ENCODE measurements around the gene OGDHL.
"Not testable (repeated sequence)": the region's sequence is repeated elsewhere in the genome, so short reads cannot be mapped to it uniquely, and the experiment has no call there.

Gene OGDHL

DNA sequence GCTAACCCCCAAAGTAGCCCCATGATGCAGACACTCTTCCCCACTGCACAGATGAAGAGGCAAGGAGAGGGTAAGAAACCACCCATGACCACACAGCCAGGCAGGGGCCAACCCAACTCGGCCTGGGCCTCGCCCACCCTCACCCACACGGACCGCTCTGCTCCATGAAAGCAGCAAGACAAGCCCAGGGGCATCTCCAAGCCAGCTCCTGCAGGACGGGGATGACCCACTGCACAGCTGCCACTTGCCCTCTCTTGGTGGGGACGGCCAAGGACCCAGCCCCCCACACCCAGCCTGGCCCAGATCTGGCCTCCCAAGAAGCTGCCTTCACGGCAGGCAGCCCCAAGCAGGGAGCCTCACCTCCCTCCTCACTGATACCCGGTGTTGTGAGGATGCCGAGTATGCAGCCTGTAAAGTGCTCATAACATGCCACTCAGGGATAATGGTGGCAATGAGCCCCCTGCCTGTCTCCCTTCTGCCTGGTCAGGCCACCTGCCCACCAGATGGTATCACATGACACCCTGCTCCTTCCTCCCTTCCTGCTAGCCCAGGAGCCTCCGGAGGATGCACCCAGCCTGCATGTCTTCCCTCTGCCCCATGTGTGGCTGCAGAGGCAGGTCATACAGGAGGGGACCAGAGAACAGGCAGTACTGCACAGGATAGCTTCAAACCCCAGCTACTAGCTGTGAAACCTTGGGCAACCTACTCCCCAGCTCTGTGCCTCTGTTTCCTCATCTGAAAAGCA is 23.3 kb downstream of the OGDHL start:
- DNase-seq: no peak

DNA sequence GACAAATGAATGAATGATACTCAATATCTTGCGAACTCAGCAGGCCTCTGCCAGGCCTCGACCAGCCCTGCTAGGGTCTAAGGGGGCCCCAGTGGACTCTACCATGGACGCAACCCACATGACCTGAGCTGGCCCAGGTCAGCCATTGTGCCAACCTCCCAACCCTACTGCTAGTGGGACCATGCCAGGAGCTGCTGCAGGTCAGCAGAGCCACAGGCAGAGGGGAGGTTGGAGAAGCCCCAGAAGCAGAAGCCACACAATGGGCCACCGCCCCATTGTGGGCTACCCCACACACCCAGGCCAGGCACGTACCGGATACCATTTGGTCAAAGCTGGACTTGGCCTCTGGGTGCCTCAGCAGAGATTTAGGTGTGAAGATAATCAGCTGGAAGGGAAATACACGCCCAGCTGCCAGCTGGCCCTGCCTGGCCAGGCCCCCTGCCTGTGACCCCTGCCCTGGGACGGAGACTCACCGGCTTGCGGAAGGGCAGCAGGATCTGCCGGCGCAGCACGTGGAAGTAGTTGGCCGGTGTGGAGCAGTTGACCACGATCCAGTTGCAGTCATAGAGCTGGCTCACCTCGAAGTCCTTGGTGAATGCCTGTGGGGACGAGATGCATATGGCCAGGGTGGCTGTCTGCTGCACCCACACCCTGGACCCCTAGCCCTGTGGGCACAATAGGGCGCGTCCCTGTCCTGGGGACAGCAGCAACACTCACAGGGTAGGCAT is 24.5 kb downstream of the OGDHL start:
- DNase-seq: no peak

DNA sequence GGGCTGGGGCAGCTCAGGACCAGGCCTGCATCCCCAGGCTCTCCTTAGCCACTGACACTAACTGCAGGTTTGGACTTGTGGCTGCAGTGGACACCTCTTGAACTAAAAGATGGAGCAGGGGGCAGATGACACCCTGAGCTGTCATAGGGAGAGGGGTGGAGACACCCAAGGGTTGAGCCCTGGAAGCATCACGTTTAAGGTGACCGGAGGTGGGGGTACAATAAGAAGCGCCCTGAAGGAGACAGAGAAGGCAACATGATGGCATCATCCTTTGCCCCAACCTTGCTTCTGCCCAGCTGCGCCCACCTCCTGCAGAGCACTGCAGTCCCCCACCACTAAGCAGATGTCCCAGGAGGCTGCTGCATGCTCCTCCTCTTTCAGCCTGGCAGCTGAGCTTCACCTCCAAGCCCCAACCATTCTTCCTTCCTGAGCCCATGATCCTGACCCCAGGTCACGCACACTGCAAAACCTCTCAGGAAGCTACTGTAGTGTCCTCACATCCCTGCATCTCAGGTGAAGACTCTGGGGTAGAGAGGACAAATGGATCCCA is 25.5 kb downstream of the OGDHL start:
- DNase-seq: no peak

DNA sequence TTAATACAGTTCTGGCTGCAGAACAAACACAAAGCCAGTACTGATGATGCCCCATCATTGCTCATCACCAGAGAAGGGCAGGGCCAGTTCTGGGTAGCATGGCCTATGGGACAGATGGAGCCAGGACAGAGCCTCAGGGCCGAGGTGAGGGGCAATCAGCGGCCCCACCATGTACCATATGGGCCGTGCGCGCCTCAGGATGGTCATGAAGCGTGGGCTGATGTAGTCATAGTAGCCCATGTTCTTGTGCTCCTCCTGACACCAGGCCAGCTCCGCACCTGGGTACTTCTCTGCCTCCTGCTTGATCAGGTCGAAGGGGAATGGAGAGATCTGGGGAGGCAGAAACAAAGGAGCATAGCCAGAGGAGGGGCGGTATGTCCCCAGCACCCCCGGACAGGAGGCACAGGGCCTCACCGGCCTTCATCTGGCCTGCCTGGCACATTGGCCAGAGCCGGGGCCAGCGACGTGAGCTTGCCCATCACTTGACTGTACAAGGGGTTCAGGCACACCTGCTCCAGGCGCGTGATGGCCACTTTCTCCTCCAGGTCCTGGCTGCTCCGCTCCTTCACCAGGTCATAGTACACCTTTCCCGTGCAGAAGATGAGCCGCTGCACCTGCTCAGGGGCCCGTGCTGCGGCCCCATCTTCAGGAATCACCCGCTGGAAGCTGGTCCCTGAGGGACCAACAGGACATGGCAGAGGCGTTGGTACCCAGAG is 26.1 kb downstream of the OGDHL start:
- no peak for DNase-seq

DNA sequence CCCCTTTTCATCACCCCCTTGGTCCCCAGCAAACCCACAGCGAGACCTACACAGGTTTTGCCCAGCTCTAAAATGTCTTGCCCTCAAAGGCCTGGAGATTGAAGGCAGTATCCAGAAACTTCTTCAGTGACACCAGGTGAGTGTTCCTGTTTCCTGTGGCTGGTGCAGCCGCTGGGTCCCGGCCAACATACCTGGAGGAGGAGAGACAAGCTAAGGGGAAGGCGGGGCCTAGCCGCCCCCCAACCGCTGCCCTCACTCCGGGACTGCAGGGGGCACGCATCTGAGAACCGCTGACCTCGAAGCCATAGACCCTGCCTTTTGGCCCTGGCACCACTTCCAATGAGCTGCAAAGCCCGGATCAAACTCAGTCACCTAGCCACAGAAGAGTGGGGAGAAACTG is 27.0 kb downstream of the OGDHL start:
- DNase-seq: no peak

DNA sequence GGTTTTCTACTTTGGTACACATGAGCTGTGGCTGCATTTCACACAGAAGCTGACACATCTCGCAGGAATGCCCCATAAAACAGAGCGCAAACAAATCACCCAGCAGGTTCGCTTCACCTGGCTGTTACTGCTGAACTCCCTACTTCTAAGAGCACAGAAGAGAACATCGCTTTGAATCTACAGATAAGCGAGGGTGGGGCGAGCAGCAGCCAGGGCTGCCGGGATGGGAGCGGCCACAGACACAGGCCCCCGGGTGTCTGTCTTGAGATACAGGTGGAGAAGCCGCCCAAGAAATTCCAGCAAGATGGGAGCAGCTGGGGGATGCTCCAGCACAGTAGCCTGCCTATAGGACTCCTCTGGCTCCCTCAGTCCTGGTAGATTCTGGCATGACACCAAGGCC is 27.4 kb downstream of the OGDHL start:
- DNase-seq: no peak

DNA sequence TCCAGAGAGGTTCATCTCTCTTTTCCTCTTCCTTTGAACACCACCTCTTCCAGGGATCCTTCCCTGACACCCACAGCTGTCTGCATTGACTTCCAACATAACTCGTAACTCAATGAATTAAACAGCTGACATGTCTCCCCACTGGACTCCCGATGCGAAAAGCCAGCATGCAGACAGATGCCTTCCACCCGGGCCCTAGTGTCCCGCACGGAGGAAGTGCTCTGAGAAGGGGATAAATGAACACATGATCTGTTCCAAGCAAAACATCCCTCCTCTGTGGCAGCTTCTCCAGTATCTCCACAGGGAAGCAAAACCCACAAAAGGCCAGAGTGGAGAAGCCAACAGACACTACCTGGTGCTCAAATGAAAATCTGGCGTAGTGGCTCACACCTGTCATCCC is 28.3 kb downstream of the OGDHL start:
- no peak for DNase-seq

DNA sequence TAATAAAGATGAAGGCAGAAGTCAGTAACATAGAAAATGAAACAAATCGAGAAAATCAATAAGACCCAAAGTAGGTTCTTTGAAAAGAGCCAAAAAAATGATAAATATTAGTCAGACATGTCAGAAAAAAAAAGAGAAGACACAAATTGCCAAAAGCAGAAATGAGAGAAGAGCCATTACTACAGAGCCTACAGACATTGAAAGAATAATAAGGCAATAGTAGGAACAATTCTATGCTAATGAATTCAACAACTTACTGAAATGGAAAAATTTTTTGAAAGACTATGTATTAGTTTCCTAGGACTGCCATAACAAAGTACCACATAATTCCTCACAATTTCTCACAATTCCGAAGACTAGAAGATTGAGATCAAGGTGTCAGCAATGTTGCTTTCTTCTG is 35.5 kb downstream of the OGDHL start:
- no peak for DNase-seq

DNA sequence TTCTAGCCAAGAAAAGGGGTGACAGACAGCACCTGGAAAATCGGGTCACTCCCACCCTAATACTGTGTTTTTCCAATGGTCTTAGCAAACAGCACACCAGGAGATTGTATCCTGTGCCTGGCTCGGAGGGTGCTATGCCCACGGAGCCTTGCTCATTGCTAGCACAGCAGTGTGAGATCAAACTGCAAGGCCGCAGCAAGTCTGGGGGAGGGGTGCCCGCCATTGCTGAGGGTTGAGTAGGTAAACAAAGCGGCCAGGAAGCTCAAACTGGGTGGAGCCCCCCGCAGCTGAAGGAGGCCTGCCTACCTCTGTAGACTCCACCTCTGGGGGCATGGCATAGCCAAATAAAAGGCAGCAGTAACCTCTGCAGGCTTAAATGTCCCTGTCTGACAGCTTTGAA is 47.0 kb downstream of the OGDHL start:
- not testable (repeated sequence) for DNase-seq

DNA sequence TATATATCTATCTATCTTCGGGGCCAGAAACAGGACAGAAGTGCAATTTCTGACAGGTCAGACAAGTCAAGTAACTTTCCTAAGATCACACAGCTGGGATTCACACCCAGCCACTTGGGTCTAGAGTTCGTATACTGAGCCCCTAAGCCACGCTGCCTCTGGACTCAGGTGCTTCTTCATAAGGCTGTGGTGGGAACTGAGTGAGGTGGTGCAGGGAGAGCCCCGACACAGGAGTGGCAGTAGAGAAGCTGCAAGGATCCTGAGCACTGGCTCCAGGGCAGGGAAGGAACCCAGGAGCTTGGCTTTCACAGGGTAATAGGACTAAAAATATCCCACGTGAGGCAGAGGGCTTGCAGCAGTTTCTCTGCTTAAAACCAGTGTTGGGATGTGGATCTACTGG is 48.9 kb downstream of the OGDHL start:
- no peak for DNase-seq

DNA sequence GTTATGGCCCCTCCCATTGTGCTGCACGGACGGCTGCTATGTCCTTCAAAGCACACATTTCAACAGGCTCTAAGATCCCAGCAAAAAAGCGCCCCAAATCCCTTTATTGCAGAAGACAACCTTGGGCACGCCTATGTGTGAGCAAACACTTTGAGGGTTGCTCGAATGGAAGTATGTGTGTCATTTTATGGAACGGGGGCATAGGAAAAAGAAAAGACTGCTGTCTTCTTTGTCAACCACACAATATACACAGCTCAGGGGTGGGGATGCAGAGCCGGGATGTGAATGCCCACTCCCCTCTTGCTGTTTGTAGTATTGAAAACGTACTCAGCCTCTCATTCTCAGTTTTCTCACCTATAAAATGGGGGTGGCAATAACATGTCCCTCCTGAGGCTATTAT is 50.6 kb downstream of the OGDHL start:
- no peak for DNase-seq

DNA sequence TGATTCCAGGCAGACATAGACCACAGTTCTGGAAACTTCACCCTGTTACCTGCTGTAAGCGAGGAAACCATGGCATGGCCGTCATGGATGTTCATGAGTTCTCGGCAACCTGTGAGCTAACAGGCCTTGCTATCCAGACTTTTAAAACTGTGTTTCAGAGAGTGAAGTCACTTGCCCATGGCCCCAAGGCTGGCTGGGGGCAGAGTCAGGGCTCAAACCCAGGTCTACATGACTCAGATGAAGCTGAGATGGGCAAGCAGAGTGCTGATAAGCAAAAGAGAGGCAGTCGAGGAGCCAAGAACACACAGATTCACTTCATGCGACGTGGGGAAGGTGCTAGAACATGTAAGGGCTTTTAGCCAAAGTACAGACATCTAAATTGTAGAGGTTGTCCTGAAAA is 51.2 kb downstream of the OGDHL start:
- DNase-seq: no peak

DNA sequence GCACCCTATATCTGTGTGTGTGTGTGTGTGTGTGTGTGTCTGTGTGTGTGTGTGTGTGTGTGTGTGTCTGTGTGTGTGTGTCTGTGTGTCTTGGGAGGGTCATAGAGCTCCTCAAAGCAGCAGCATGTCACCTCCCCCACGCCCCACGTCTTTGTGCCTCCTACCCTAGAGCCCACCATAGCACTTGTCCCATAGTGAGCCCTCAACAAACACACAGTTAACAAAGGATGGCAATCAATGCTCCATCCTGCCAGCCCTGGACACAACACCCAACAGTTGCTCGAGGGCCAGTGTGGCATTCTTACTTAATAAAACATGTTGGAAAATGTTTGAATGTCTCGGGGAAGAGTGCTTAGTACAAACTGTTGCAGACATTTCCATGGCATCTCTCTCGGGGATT is 52.2 kb downstream of the OGDHL start:
- DNase-seq: no peak

DNA sequence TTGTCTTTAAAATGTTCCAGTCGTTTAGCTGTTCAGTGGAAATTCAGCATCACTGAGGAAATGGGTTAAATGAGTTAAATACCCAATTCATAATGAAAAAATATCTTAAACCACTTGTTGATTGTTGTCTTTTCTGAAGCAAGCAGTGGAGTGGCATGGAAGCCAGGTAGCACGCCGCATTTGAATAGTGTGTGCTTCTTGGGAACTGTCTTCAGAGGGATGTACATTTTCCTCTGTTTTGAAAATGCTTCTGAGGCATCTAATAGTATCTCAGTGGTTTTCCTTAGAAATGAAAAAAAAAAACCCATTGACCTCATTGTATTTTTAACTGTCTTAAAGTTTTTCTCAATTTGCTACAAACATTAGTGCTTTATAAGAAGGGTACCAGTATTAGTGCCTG is 54.5 kb downstream of the OGDHL start:
- DNase-seq: no peak

DNA sequence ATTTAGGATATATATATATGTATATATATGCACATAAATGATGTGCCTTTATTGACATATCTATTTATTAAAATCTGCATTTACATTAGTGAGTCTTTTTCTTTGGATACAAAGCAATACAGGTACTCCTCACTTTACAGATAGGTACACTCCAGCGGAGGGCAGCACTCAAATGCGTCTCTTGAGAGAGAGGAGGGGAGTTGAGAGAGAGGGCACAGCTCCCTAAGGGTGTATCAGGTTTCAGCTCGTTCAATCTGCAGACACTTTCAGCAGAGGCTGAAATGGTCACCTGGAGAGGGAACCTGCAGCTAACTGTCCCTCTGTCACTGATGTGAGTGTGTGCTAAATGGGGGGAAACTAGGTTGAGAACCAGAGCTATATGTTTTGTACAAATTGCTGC is 61.1 kb downstream of the OGDHL start:
- no peak for DNase-seq

DNA sequence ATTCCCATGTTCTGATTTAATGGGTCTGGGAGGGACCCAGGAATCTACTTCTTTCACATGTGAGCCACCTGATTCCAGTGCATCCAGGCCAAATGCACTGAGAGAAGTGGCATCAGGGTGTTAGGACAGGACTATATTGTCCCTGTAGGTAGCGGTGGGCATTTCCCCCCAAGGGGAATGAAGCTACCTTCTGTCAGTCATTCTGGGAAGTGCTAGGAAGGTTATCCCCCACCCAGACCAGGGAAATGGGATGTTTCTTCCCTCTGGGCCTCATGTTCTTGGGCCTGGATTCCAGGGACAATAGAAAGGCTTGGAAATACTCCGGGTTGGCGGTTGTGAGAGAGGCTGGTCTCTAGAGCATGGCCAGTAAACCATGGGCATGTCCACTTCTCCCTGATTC is 61.9 kb downstream of the OGDHL start:
- DNase-seq: no peak

DNA sequence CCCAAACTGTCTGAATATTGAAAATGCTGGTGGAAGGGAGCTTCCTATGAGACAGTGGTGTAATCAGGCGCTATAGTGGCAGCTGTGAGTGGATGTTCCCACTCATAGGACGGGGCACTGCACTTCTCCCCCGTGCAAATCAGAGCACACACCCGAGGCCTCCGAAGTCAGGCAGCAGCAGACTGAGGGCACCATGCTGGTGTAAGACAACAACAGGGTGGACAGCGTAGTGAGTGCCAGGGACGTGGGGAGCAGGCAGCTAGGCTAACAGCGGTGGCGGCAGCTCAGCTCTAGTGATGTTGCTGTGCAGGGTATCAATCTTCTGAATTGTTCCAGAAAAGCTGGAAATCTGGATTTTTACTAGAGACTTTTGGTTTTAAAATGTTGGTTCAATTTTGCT is 63.4 kb downstream of the OGDHL start:
- DNase-seq: no peak

DNA sequence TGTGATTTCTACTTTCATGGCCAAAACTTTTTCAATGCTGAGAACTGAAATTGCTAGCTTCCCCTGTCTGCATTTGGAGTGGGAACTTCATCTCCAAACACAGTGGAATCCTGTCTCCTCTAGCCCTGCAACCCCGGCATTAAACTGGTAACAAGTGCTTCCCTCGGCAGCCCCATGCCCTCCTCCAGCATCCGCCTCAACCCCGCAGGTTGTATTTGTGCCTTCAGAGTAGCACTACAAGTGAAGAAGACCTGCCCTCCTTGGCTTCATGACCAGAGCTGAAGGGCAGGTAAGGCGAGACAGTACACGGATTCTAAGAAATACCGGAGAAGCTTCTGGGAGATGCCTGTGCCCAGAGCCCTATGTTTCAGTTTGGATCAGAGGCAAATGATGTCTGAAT is 65.8 kb downstream of the OGDHL start:
- DNase-seq: no peak

DNA sequence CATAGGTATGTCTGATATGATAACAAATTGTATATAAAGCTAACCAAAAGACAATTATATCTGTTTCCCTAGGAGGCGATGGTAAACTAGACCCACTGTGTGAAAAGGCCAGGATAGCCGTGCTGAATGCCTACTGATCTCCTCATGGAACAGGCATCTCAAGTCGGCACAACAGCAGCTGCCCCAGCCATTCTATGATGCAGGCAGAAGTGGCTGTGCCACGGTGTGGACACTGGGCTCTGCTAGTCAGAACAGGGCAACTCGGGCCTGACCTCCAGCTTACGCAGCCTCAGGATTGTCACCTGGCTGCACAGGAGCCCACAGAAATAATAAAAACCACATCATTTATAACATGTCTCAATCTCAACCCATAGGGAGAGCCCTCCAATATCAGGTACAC is 67.7 kb downstream of the OGDHL start:
- no peak for DNase-seq

DNA sequence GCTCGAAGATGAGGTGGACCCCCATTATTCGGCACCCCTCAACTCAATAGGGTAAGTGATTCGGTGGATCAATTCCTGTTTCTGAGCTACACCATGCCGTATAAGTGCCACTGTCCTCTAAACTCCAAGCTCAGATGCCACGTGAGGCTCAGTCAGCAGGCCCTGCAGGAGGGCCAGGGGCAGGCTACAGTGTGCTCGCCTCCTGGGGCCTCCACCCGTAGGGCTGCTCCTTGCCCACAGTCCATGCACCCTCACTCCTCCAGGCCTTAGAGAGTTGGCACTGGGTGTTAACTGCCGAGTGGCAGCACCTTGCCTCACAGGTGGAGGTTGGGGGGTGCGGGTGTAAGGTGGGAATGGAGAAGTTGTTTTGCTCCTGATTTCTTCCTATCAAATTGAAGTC is 70.5 kb downstream of the OGDHL start:
- DNase-seq: no peak

DNA sequence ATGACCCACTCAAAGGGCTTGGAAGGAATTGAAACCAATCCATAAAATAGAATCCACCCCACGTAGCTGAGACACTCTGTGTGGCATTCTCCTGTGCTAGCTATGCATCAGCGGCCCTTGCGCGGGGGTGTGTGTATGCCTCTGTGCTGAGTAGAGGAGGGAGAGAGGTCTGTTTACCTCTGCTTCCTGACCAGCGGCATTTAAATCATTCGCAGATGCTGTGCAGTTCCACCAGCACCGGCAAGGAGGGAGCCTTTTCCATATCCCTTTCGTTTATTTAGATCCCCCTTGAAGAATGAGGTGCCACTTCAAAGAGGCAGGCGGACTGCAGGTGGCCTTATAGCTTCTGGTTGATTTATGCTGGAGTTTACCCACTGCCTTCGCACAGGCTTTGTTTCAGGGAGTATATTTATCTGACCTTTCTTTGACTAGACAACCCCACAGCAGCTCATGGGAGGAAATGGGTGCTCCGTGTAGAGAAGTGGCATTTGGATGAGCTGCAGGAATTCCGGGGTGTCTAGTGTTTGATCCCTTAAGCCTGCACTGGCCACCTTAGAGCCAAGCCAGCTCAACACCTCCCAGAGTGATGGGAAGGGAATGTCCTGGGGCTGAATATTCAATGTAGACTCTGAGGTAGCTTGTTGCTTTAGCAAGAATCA is 71.3 kb downstream of the OGDHL start:
- DNase-seq: no peak

DNA sequence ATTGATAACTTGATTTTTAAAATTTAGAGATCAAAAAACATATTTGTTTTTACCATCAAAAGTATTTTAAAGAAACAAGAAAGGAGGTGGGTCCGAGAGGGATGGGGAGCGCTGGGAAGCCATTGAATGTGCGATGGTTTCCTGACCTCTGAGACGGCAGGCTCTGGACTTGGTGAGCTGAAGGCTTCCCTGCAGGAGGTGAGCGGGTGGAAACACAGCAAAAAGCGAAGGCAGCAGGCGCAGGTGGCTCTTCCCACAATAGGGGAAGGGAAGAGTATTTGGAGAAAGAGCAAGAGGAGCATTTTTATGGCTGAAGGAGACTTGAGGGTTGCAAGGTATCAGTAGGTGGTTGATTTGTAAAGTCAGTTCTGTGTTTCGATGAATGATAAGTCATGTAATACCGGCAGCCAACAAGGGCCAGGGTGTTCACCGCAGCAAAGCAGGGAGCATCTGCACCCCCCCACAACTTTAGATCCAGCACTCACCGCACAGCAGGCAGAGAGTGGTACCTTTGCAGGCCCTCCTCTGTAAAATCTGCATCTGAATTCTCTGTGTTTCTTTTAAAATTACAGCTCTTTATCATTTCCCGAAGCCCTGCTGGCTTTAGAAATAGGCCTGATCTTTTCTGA is 72.1 kb downstream of the OGDHL start:
- no peak for DNase-seq

DNA sequence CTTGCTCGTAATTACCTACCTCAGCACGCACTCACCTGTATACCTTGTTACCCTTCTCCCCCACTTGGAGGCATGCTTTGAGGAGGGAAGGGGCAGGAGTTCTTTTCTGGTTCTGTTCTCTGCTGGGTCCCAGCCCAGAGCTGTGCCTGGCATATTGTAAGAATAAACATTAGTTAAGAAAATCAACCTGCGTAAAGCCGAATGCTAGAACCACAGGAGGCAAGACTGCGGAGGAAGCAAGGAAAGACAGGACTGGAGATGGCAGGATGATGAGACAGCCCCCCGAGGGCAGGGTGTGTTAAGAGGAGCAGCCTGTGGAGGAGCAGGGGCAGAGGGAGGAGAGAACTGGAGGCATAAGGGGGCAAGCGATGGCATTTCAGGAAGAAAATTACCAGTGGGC is 73.2 kb downstream of the OGDHL start:
- no peak for DNase-seq

Measured in CD4-positive, alpha-beta T cell treated with Interleukin-10 for 1 hour (primary cell).